OCI-LY1 (cell line): ENCODE results near the gene SEC62.

Experiments used
- H2AFZ ChIP-seq: fragments of 200-600 bp; sonication (generic), shearing (Covaris generic); 2 replicates; pipeline ENCODE4 v1.6.0; 2014; ENCODE audit warnings: antibody characterized with exemption, mild to moderate bottlenecking, low read length
- H3F3A ChIP-seq: fragments of 200-600 bp; sonication (generic), shearing (Covaris generic); 2 replicates; pipeline ENCODE4 v1.6.0; 2014; ENCODE audit warnings: mild to moderate bottlenecking, antibody characterized with exemption, low read length, moderate library complexity; ENCODE audit not compliant: insufficient read depth
- H3K27ac ChIP-seq: fragments of 200-600 bp; sonication (generic); 2 replicates; pipeline ENCODE4 v1.5.1; 2014; ENCODE audit warnings: low read length, mixed run types, mild to moderate bottlenecking, low read depth; ENCODE audit not compliant: poor library complexity, severe bottlenecking
- H3K27me3 ChIP-seq: fragments of 200-600 bp; sonication (generic); 2 replicates; pipeline ENCODE4 v1.6.0; 2014; ENCODE audit warnings: antibody characterized with exemption, mild to moderate bottlenecking, low read length, moderate library complexity; ENCODE audit not compliant: insufficient read depth
- H3K36me3 ChIP-seq: fragments of 200-600 bp; sonication (generic); 2 replicates; pipeline ENCODE4 v1.6.1; 2014; ENCODE audit warnings: mild to moderate bottlenecking, antibody characterized with exemption, low read length, moderate library complexity, mixed read lengths; ENCODE audit not compliant: insufficient read depth
- H3K4me1 ChIP-seq: fragments of 200-600 bp; sonication (generic); 2 replicates; pipeline ENCODE4 v1.5.1; 2014; ENCODE audit warnings: mild to moderate bottlenecking, low read length, moderate library complexity; ENCODE audit not compliant: insufficient read depth, severe bottlenecking
- H3K4me2 ChIP-seq: fragments of 200-600 bp; sonication (generic), shearing (Covaris generic); 2 replicates; pipeline ENCODE4 v1.6.1; 2014; ENCODE audit warnings: low read length
- H3K4me3 ChIP-seq: fragments of 200-600 bp; sonication (generic); 2 replicates; pipeline ENCODE4 v1.5.1; 2014; ENCODE audit warnings: low read length, low read depth, mild to moderate bottlenecking, mixed read lengths; ENCODE audit not compliant: poor library complexity, severe bottlenecking
- H3K79me2 ChIP-seq: fragments of 200-600 bp; shearing (Covaris generic); 2 replicates; pipeline ENCODE4 v1.6.1; 2016; ENCODE audit warnings: mixed run types, low read length, mixed read lengths; ENCODE audit not compliant: insufficient read depth
- H3K9ac ChIP-seq: fragments of 200-600 bp; sonication (generic), shearing (Covaris generic); 2 replicates; pipeline ENCODE4 v1.6.1; 2014; ENCODE audit warnings: mild to moderate bottlenecking, low read length, mixed read lengths
- H3K9me2 ChIP-seq: fragments of 200-600 bp; sonication (generic), shearing (Covaris generic); 2 replicates; pipeline ENCODE4 v1.6.1; 2014; ENCODE audit warnings: low read depth, mild to moderate bottlenecking, low read length, mixed read lengths
- H3K9me3 ChIP-seq: fragments of 200-600 bp; shearing (Covaris generic); 2 replicates; pipeline ENCODE4 v1.6.1; 2014; ENCODE audit warnings: low read length, mixed read lengths
- H4K20me1 ChIP-seq: fragments of 200-600 bp; sonication (generic), shearing (Covaris generic); 2 replicates; pipeline ENCODE4 v1.6.0; 2016; ENCODE audit warnings: mild to moderate bottlenecking, low read length; ENCODE audit not compliant: insufficient read depth
- CTCF ChIP-seq: fragments of 200-600 bp; sonication (generic), shearing (Covaris generic); IDR thresholded peaks from 2 replicates; pipeline ENCODE4 v1.5.1; 2017; ENCODE audit warnings: mild to moderate bottlenecking, antibody characterized with exemption, low read length, moderate library complexity, mixed read lengths
- EZH2 ChIP-seq: fragments of 200-600 bp; sonication (generic), shearing (Covaris generic); IDR thresholded peaks from 2 replicates; pipeline ENCODE4 v1.8.0; 2017; ENCODE audit warnings: borderline replicate concordance, mixed run types, mild to moderate bottlenecking, antibody characterized with exemption, low read length, moderate library complexity, mixed read lengths

The SEC62 gene

GRCh38 chr3:169970847-169971246 lies 4.2 kb downstream of the SEC62 start:
- Histone ChIP-seq H3K36me3 (peaks cover 81% of the 10 kb centered on the region), H3K4me1 (peaks cover 80% of the 10 kb centered on the region), H3K4me3 (no peak overlapping the region), H4K20me1 (0 out of 2 replicates have a peak, but pooled peaks cover 3% of the 10 kb centered on the region), H3K27ac (peak overlapping the region; percentile 91), H3K9me3 (no peaks in the 10 kb centered on the region), H3K79me2 (peaks cover 97% of the 10 kb centered on the region), H3K9me2 (no peaks in the 10 kb centered on the region), H3F3A (no peaks in the 10 kb centered on the region), H2AFZ (no peak overlapping the region), H3K9ac (no peak overlapping the region), H3K27me3 (no peaks in the 10 kb centered on the region), H3K4me2 (peak overlapping the region; percentile 17; the same call in 1 of the 2 replicates)
- TF ChIP-seq CTCF, result no peak

- H4K20me1 ChIP-seq, result 0 out of 2 replicates have a peak, but pooled peaks cover 3% of the 10 kb centered on the region
- peaks cover 96% of the 10 kb centered on the region for H3K79me2 ChIP-seq
- H3F3A ChIP-seq, result no peaks in the 10 kb centered on the region
- H3K27ac ChIP-seq, result peak overlapping the region; percentile 20
- no peak overlapping the region for H3K4me3 ChIP-seq
- no peaks in the 10 kb centered on the region for H3K9me3 ChIP-seq
- H3K9ac ChIP-seq, result no peak overlapping the region; the same call in 1 of the 2 replicates
- peak overlapping the region; percentile 17; the same call in 1 of the 2 replicates for H3K4me2 ChIP-seq
- H3K4me1 ChIP-seq, result peaks cover 81% of the 10 kb centered on the region
- no peak for TF ChIP-seq EZH2
- no peak for TF ChIP-seq CTCF
- peaks cover 87% of the 10 kb centered on the region for H3K36me3 ChIP-seq
- H3K27me3 ChIP-seq, result no peaks in the 10 kb centered on the region
- H2AFZ ChIP-seq, result no peak overlapping the region
- H3K9me2 ChIP-seq, result no peaks in the 10 kb centered on the region
Measured at GRCh38 chr3:169971522-169971921, 4.9 kb downstream of the SEC62 start.

GRCh38 chr3:169980055-169980454 lies 13.4 kb downstream of the SEC62 start:
- H3K9ac ChIP-seq, result no peak overlapping the region
- no peaks in the 10 kb centered on the region for H3K9me3 ChIP-seq
- H3K79me2 ChIP-seq, result peaks cover 42% of the 10 kb centered on the region
- H3F3A ChIP-seq, result no peaks in the 10 kb centered on the region
- H3K9me2 ChIP-seq, result no peaks in the 10 kb centered on the region
- no peak overlapping the region for H3K4me2 ChIP-seq
- no peak overlapping the region for H3K4me3 ChIP-seq
- no peak overlapping the region for H2AFZ ChIP-seq
- peak overlapping the region; percentile 81 for H3K27ac ChIP-seq
- H4K20me1 ChIP-seq, result no peaks in the 10 kb centered on the region
- H3K36me3 ChIP-seq, result peaks cover 100% of the 10 kb centered on the region
- no peaks in the 10 kb centered on the region for H3K27me3 ChIP-seq
- peaks cover 46% of the 10 kb centered on the region for H3K4me1 ChIP-seq
- TF ChIP-seq CTCF (no peak), EZH2 (no peak)
